HG03378 (cell line): ENCODE data around the gene CACHD1.
"Not testable (repeated sequence)": the region's sequence is repeated elsewhere in the genome, so short reads cannot be mapped to it uniquely, and the experiment has no call there.

Experiments used
- ATAC-seq: cut with Tn5 transposase; IDR thresholded peaks from one replicate; pipeline ENCODE4 v1.9.1; 2021; ENCODE audit warnings: mild to moderate bottlenecking, moderate library complexity; ENCODE audit not compliant: unreplicated experiment

The CACHD1 gene

GRCh38 chr1:64686828-64687724 is 217.1 kb downstream of the CACHD1 start:
- ATAC-seq, result no peak

- no peak for ATAC-seq
Observed at GRCh38 chr1:64687725-64688327, 217.9 kb downstream of the CACHD1 start.

GRCh38 chr1:64691626-64692025 is 221.7 kb downstream of the CACHD1 start:
- ATAC-seq, result no peak

- ATAC-seq, result no peak
Observed at GRCh38 chr1:64692911-64693310, 223.0 kb downstream of the CACHD1 start.

GRCh38 chr1:64693406-64693805 is 223.5 kb downstream of the CACHD1 start:
- no peak for ATAC-seq

- ATAC-seq, result no peak
Observed at GRCh38 chr1:64696879-64697278, 226.9 kb downstream of the CACHD1 start.

GRCh38 chr1:64699327-64699726 is 229.4 kb downstream of the CACHD1 start:
- no peak for ATAC-seq

- ATAC-seq, result no peak
Observed at GRCh38 chr1:64701071-64701470, 231.1 kb downstream of the CACHD1 start.

- no peak for ATAC-seq
Observed at GRCh38 chr1:64701886-64702285, 232.0 kb downstream of the CACHD1 start.

- ATAC-seq, result not testable (repeated sequence)
Observed at GRCh38 chr1:64702670-64703069, 232.7 kb downstream of the CACHD1 start.

GRCh38 chr1:64703600-64703999 is 233.7 kb downstream of the CACHD1 start:
- no peak for ATAC-seq

- ATAC-seq, result no peak
Observed at GRCh38 chr1:64705591-64705990, 235.7 kb downstream of the CACHD1 start.

GRCh38 chr1:64711266-64711665 is 241.3 kb downstream of the CACHD1 start:
- no peak for ATAC-seq

GRCh38 chr1:64712049-64712448 is 242.1 kb downstream of the CACHD1 start:
- no peak for ATAC-seq

- ATAC-seq, result no peak
Observed at GRCh38 chr1:64715186-64715585, 245.3 kb downstream of the CACHD1 start.

- no peak for ATAC-seq
Observed at GRCh38 chr1:64721135-64721534, 251.2 kb downstream of the CACHD1 start.

GRCh38 chr1:64721576-64722145 is 251.7 kb downstream of the CACHD1 start:
- no peak for ATAC-seq

GRCh38 chr1:64727861-64728260 is 257.9 kb downstream of the CACHD1 start:
- no peak for ATAC-seq

- no peak for ATAC-seq
Observed at GRCh38 chr1:64733581-64734286, 263.8 kb downstream of the CACHD1 start.

- no peak for ATAC-seq
Observed at GRCh38 chr1:64734287-64734652, 264.3 kb downstream of the CACHD1 start.

GRCh38 chr1:64740687-64741086 is 270.8 kb downstream of the CACHD1 start:
- not testable (repeated sequence) for ATAC-seq
